UCSD-AML1 (cell line): ENCODE measurements around the gene DHCR24.
A peak's percentile ranks its signal among the peaks of the same experiment; 100 is the strongest.

ENCODE experiments used
- DNase-seq: peaks from one replicate; lab custom pipeline; 2025; ENCODE audit not compliant: unreplicated experiment; lab: John Stamatoyannopoulos, UW

The DHCR24 gene

GRCh38 chr1:54818461-54819194 is 68.4 kb downstream of the DHCR24 start:
- no peak for DNase-seq

- DNase-seq: no peak
Measured at GRCh38 chr1:54816951-54817350, 70.0 kb downstream of the DHCR24 start.

- no peak for DNase-seq
Measured at GRCh38 chr1:54816130-54816529, 70.9 kb downstream of the DHCR24 start.

GRCh38 chr1:54815086-54815876 is 71.7 kb downstream of the DHCR24 start:
- DNase-seq: no peak

- no peak for DNase-seq
Measured at GRCh38 chr1:54814571-54814970, 72.4 kb downstream of the DHCR24 start.

GRCh38 chr1:54814126-54814498 is 72.9 kb downstream of the DHCR24 start:
- no peak for DNase-seq

- no peak for DNase-seq
Measured at GRCh38 chr1:54813485-54814125, 73.4 kb downstream of the DHCR24 start.

- no peak for DNase-seq
Measured at GRCh38 chr1:54812801-54813484, 74.1 kb downstream of the DHCR24 start.

- no peak for DNase-seq
Measured at GRCh38 chr1:54811739-54812655, 75.0 kb downstream of the DHCR24 start.

- no peak for DNase-seq
Measured at GRCh38 chr1:54811066-54811465, 75.9 kb downstream of the DHCR24 start.

GRCh38 chr1:54810153-54810942 is 76.6 kb downstream of the DHCR24 start:
- peak; percentile 73 for DNase-seq

GRCh38 chr1:54809496-54810074 is 77.4 kb downstream of the DHCR24 start:
- no peak for DNase-seq

- no peak for DNase-seq
Measured at GRCh38 chr1:54808443-54809207, 78.4 kb downstream of the DHCR24 start.

- DNase-seq: no peak
Measured at GRCh38 chr1:54807756-54808155, 79.2 kb downstream of the DHCR24 start.

GRCh38 chr1:54806931-54807611 is 79.9 kb downstream of the DHCR24 start:
- DNase-seq: no peak

GRCh38 chr1:54805981-54806381 is 81.0 kb downstream of the DHCR24 start:
- DNase-seq: no peak

GRCh38 chr1:54805466-54805865 is 81.5 kb downstream of the DHCR24 start:
- no peak for DNase-seq
